Activated CD4-positive, CD25-positive, alpha-beta regulatory T cell (primary cell): ENCODE data around the gene NRIP3.
A peak's percentile ranks its signal among the peaks of the same experiment; 100 is the strongest.
"Not testable (repeated sequence)": the region's sequence is repeated elsewhere in the genome, so short reads cannot be mapped to it uniquely, and the experiment has no call there.

Experiments
- DNase-seq, 4 experiments: peaks; one replicate each; lab custom pipeline; 2025; lab: John Stamatoyannopoulos, UW

NRIP3 gene

GRCh38 chr11:8971196-8971923 is 32.4 kb downstream of the NRIP3 start:
- no peak for DNase-seq

GRCh38 chr11:8967184-8967583 is 36.6 kb downstream of the NRIP3 start:
- DNase-seq: no peak

- DNase-seq: peak; percentile 55 to 71 (median 66)
Measured at GRCh38 chr11:8964324-8965320, 39.2 kb downstream of the NRIP3 start, which contains the start of gene TMEM9B. TSS of gene TMEM9B (minus strand) at chr11:8964442. CDS start at chr11:8964313, 129 bp downstream.

GRCh38 chr11:8963569-8964323 is 40.1 kb downstream of the NRIP3 start:
- peak; percentile 55 to 71 (median 66) for DNase-seq

GRCh38 chr11:8962841-8963240 is 41.0 kb downstream of the NRIP3 start:
- DNase-seq: no peak

GRCh38 chr11:8961401-8961800 is 42.4 kb downstream of the NRIP3 start:
- DNase-seq: no peak

GRCh38 chr11:8959546-8960166 is 44.1 kb downstream of the NRIP3 start:
- DNase-seq: no peak

- DNase-seq: no peak
Measured at GRCh38 chr11:8956860-8957259, 46.9 kb downstream of the NRIP3 start.

- no peak for DNase-seq
Measured at GRCh38 chr11:8948886-8949285, 54.9 kb downstream of the NRIP3 start.

- no peak for DNase-seq
Measured at GRCh38 chr11:8947230-8947943, 56.4 kb downstream of the NRIP3 start.

GRCh38 chr11:8942518-8943066 is 61.2 kb downstream of the NRIP3 start, which contains the start of gene ASCL3:
TSS of gene ASCL3 (minus strand) at chr11:8943016. CDS start at chr11:8938161, 4,855 bp downstream.
- no peak for DNase-seq

- no peak for DNase-seq
Measured at GRCh38 chr11:8941341-8942103, 62.3 kb downstream of the NRIP3 start.

GRCh38 chr11:8937659-8938058 is 66.1 kb downstream of the NRIP3 start:
- DNase-seq: no peak

- no peak for DNase-seq
Measured at GRCh38 chr11:8937159-8937558, 66.6 kb downstream of the NRIP3 start.

GRCh38 chr11:8935789-8936188 is 68.0 kb downstream of the NRIP3 start:
- DNase-seq: not testable (repeated sequence)

- no peak for DNase-seq
Measured at GRCh38 chr11:8934742-8935488, 68.9 kb downstream of the NRIP3 start.

GRCh38 chr11:8933931-8934330 is 69.9 kb downstream of the NRIP3 start:
- DNase-seq: no peak

GRCh38 chr11:8932564-8933180 is 71.1 kb downstream of the NRIP3 start, which contains the start of gene C11orf16:
TSS of gene C11orf16 (minus strand) at chr11:8932947. CDS start at chr11:8932308, 639 bp downstream.
- no peak for DNase-seq
